SH-SY5Y (cell line): ENCODE measurements around the gene SERINC1.

Experiments used
- GATA2 ChIP-seq: IDR thresholded peaks from 2 replicates; pipeline ENCODE4 v1.6.1; 2011; ENCODE audit warnings: mild to moderate bottlenecking, low read depth, low read length
- GATA3 ChIP-seq: IDR thresholded peaks from 2 replicates; pipeline ENCODE4 v1.6.1; 2011; ENCODE audit warnings: low read depth, mild to moderate bottlenecking, low read length, moderate library complexity

DNA sequence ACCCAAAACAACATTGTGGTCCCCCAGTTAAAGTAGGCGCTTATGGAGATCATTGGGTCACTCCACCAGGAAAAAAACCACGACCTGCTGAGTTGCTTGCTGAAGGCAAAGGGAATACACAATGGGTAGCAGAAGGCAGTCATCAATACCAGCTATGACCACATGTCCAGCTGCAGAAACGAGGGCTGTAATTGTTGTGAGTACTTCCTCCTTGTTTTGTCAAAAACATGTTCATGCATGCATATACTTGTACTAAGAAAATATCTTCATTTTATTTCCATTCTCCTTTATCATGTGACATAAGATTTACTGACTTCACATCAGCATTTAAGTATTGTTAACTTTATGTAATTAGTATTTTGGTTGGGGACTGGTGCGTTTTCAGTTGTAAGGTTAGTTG, 16.9 kb downstream of the SERINC1 start:
- no peak for TF ChIP-seq GATA3
- no peak for TF ChIP-seq GATA2
